HCT116 (cell line): ENCODE measurements around the gene RPL13.

Experiments used
- CTCF ChIP-seq, 3 experiments: fragments of 200-600 bp in 1 of 3; sonication (generic) in 1 of 3; IDR thresholded peaks in 2 of 3; conservative IDR thresholded peaks in 1 of 3; 2 replicates each; pipeline ENCODE4 v1.5.1; 2012 to 2017; ENCODE audit warnings: low read depth in 2 of 3, low read length in 2 of 3, antibody characterized with exemption in 1 of 3, borderline replicate concordance in 1 of 3, control low read depth in 1 of 3, mild to moderate bottlenecking in 1 of 3, mixed read lengths in 1 of 3, mixed run types in 1 of 3, moderate library complexity in 1 of 3; ENCODE audit not compliant: insufficient read depth in 1 of 3
- EZH2 ChIP-seq: fragments of 200-600 bp; sonication (generic); IDR thresholded peaks from 2 replicates; pipeline ENCODE4 v1.6.1; 2017; ENCODE audit warnings: antibody characterized with exemption, mixed run types
- EZH2phosphoT487 ChIP-seq: fragments of 200-600 bp; IDR thresholded peaks from 2 replicates; pipeline ENCODE4 v1.6.1; 2018; ENCODE audit warnings: antibody characterized with exemption, borderline replicate concordance
- POLR2A ChIP-seq: IDR thresholded peaks from 2 replicates; pipeline ENCODE4 v1.7.0; 2011; ENCODE audit warnings: borderline replicate concordance; ENCODE audit not compliant: insufficient read depth, insufficient read length; ENCODE audit errors: extremely low read depth
- TCF7L2 ChIP-seq: IDR thresholded peaks from 2 replicates; pipeline ENCODE4 v1.7.0; 2011; ENCODE audit warnings: borderline replicate concordance, inconsistent platforms; ENCODE audit not compliant: insufficient read depth, insufficient read length; ENCODE audit errors: extremely low read depth
- ZBTB33 ChIP-seq: IDR thresholded peaks from 2 replicates; pipeline ENCODE4 v1.6.1; 2011; ENCODE audit warnings: mild to moderate bottlenecking, low read length, moderate library complexity; ENCODE audit not compliant: insufficient replicate concordance; ENCODE audit errors: extremely low read depth
- ZNF274 ChIP-seq: fragments of 200-500 bp; sonication (Bioruptor generic); IDR thresholded peaks from 2 replicates; pipeline ENCODE4 v1.6.1; 2014; ENCODE audit warnings: mild to moderate bottlenecking, low read depth, low read length, inconsistent platforms

- TF ChIP-seq EZH2phosphoT487: no peak
- no peak for TF ChIP-seq ZBTB33
- TF ChIP-seq CTCF (IDR thresholded peaks at IDR 0.05 in 2 of 3, conservative IDR thresholded peaks at IDR 0.05 in 1 of 3; ENCODE audit: borderline replicate concordance in 1 of 3, insufficient read depth in 1 of 3, low read depth in 2 of 3, low read length in 2 of 3): no peak
- TF ChIP-seq EZH2: no peak
- no peak for TF ChIP-seq TCF7L2
- TF ChIP-seq ZNF274: no peak
- TF ChIP-seq POLR2A: no peak
Observed at GRCh38 chr16:89610108-89610453, 49.6 kb downstream of the RPL13 start.
